GM11168 (cell line): Measurements from ENCODE around the gene LITAF.
"Not testable (repeated sequence)": the region's sequence is repeated elsewhere in the genome, so short reads cannot be mapped to it uniquely, and the experiment has no call there.

Experiments used
- in situ Hi-C: fragments of 300-500 bp; cut with MboI; formaldehyde crosslinking; loops from one replicate; pipeline ENCODE4 v1.12.0; 2022; ENCODE audit warnings: low sequenced_read_pairs; ENCODE audit not compliant: unreplicated experiment

Gene LITAF

GRCh38 chr16:11581678-11582077 is 5.0 kb downstream of the LITAF start:
- in situ Hi-C loops, result no loop called here

GRCh38 chr16:11580451-11581086 is 6.2 kb downstream of the LITAF start:
- in situ Hi-C loops, result no loop called here

- in situ Hi-C loops, result not testable (repeated sequence)
These were observed 9.4 kb downstream of the LITAF start for GRCh38 chr16:11577290-11577660.

GRCh38 chr16:11576427-11577289 is 10.1 kb downstream of the LITAF start:
- in situ Hi-C loops, result no loop called here

GRCh38 chr16:11575223-11575589 is 11.5 kb downstream of the LITAF start:
- in situ Hi-C loops, result no loop called here

GRCh38 chr16:11572301-11572995 is 14.3 kb downstream of the LITAF start:
- in situ Hi-C loops, result no loop called here

- in situ Hi-C loops, result no loop called here
These were observed 15.2 kb downstream of the LITAF start for GRCh38 chr16:11571549-11571948.

GRCh38 chr16:11570806-11571205 is 15.9 kb downstream of the LITAF start:
- in situ Hi-C loops, result no loop called here

- in situ Hi-C loops, result no loop called here
These were observed 16.5 kb downstream of the LITAF start for GRCh38 chr16:11570258-11570657.

GRCh38 chr16:11566398-11566797 is 20.3 kb downstream of the LITAF start:
- in situ Hi-C loops, result no loop called here

GRCh38 chr16:11565665-11566064 is 21.1 kb downstream of the LITAF start:
- in situ Hi-C loops, result no loop called here

- in situ Hi-C loops, result no loop called here
These were observed 22.4 kb downstream of the LITAF start for GRCh38 chr16:11564046-11564926.

GRCh38 chr16:11563493-11564040 is 23.2 kb downstream of the LITAF start:
- in situ Hi-C loops, result no loop called here

- in situ Hi-C loops, result no loop called here
These were observed 23.8 kb downstream of the LITAF start for GRCh38 chr16:11562941-11563340.

GRCh38 chr16:11562411-11562810 is 24.3 kb downstream of the LITAF start:
- in situ Hi-C loops, result no loop called here

GRCh38 chr16:11561856-11562255 is 24.9 kb downstream of the LITAF start:
- in situ Hi-C loops, result no loop called here

- in situ Hi-C loops, result no loop called here
These were observed 25.3 kb downstream of the LITAF start for GRCh38 chr16:11561454-11561805.

- in situ Hi-C loops, result no loop called here
These were observed 25.8 kb downstream of the LITAF start for GRCh38 chr16:11560701-11561453.

GRCh38 chr16:11558308-11558823 is 28.4 kb downstream of the LITAF start:
- in situ Hi-C loops, result not testable (repeated sequence)
